ENCODE results near the gene CDK6. TPM values are rescaled to one million over a fixed set of nuclear protein-coding genes. Genes with fewer than 3 reads are reported as not detected.

CDK6 gene
- total RNA-seq, 2 donors from 2014 or later: 91.6 to 153 TPM

- Mint-ChIP-seq H3K36me3 (peaks cover 20 to 56% of the 10 kb centered on the region in 2 donors), H3K9me3 (peaks cover 0 to 12% of the 10 kb centered on the region in 2 donors), H3K27ac (peak overlapping the region in 1 of 2 donors; percentile 12)
- ATAC-seq (no peak), DNase-seq (ENCODE audit: low spot score in 2 of 2) (no peak)
Observed at GRCh38 chr7:92817398-92817797, 19.0 kb downstream of the CDK6 start.

GRCh38 chr7:92815412-92815811 lies 21.0 kb downstream of the CDK6 start:
- Mint-ChIP-seq H3K36me3 (peaks cover 25 to 70% of the 10 kb centered on the region in 2 donors), H3K9me3 (peaks cover 0 to 12% of the 10 kb centered on the region in 2 donors), H3K27ac (peak overlapping the region; percentile 31 to 73)
- ATAC-seq: no peak
- DNase-seq (ENCODE audit: low spot score in 2 of 2): no peak

DNA sequence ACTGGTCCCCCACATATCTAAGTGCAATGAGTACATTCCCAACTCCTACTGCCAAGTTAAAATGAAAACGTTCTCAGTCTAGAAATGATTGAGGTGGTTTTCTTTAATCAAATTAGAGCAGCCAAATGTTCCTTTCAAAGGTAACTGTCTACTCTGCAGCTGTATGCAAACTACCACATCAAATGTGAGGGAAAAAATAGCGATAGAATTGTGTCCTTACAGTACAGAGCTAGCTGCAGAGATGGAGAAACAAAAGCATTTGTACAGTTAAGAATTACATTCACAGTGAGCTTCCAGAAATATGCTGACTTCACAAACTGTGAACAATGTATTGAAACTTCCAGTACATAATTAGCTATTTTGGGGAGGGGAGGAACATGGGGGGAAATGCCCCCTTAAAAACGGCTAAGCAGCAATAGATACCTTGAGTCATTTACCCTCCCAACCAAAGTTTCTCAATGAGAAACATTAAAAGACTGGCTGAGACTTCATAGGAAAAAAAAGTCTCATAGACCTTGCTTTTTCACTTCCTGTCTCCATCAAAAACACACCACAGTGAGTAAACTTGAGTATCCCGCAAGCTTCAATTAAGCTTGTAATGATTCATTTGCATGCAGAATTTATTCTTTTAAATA lies 22.9 kb downstream of the CDK6 start:
- peaks cover 12 to 59% of the 10 kb centered on the region in 2 donors for H3K36me3 Mint-ChIP-seq
- DNase-seq (ENCODE audit: low spot score in 2 of 2) (no peak), ATAC-seq (peak; percentile 78 to 83)
- peak overlapping the region; percentile 92 to 93 for H3K27ac Mint-ChIP-seq
- peaks cover 0 to 7% of the 10 kb centered on the region in 2 donors for H3K9me3 Mint-ChIP-seq

DNA sequence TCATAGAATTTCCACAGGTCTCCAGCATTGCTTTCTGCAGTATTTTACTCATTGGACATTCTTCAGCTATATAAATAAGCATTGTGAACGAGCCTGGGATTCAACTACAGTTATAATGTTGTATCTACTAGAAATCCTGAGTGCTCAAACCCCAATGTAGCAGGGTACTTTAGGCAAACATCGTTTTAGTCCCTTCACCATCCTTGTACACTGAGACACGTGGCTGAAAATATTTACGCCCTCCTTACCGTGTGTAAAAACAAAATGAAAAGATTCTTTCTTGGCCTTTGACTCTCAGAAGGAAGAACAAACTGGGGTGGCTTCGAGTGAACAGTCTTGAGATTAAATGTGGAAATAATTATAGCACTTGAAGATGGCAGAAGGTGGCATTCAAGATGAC lies 25.2 kb downstream of the CDK6 start:
- Mint-ChIP-seq H3K9me3 (peaks cover 0 to 7% of the 10 kb centered on the region in 2 donors), H3K36me3 (peaks cover 12 to 58% of the 10 kb centered on the region in 2 donors), H3K27ac (peak overlapping the region in 1 of 2 donors; percentile 23)
- DNase-seq (ENCODE audit: low spot score in 2 of 2) (no peak), ATAC-seq (no peak)

DNA sequence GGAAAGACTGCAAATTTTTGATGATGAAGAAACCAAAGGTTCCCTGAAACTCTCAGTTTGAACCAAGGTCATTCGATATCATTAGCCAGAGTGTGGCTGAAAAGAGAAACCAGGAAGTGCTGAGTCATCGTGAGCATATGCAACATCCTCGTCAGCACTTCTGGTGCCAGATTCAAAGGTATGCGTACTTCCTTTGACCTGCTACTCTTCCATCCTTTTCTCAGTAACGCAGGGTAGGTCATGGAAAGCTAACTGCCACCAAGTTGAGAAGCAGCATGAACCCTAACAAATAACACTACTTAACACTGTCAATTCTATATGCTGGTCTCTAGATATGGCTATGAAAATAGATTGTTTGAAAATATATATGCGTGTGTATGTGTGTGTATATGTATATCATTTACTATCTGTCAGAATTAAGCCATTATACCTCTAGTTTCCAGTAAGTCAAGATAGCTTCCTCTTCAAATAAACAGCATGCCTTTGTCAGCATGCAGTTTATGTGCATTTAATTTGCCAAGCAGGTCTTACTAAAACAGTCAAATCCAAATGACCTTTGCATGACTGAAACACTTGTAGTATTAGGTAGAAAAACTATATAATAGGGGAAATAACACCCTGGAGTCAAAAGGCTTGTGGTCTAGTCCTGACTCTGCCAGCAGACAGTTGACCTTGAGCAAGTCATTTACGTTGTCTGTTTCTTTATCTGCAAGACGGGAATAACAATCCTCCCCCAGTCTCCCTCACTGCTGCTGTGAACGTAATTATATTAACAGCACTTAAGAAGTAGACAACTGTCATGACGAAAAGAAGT lies 26.4 kb downstream of the CDK6 start:
- ATAC-seq (peak; percentile 43 to 51), DNase-seq (ENCODE audit: low spot score in 2 of 2) (peak in 1 of 2 donors; percentile 51)
- peak overlapping the region; percentile 91 to 96 for H3K27ac Mint-ChIP-seq
- H3K36me3 Mint-ChIP-seq: peaks cover 5 to 57% of the 10 kb centered on the region in 2 donors
- H3K9me3 Mint-ChIP-seq: no peaks in the 10 kb centered on the region

- Mint-ChIP-seq H3K27ac (peak overlapping the region; percentile 91 to 96), H3K36me3 (peaks cover 5 to 62% of the 10 kb centered on the region in 2 donors), H3K9me3 (no peaks in the 10 kb centered on the region)
- DNase-seq (ENCODE audit: low spot score in 2 of 2): no peak
- no peak for ATAC-seq
Observed at GRCh38 chr7:92809397-92809759, 27.0 kb downstream of the CDK6 start.

GRCh38 chr7:92808635-92809034 lies 27.7 kb downstream of the CDK6 start:
- DNase-seq (ENCODE audit: low spot score in 2 of 2): no peak
- ATAC-seq: no peak
- no peaks in the 10 kb centered on the region for H3K9me3 Mint-ChIP-seq
- peaks cover 5 to 69% of the 10 kb centered on the region in 2 donors for H3K36me3 Mint-ChIP-seq
- no peak overlapping the region for H3K27ac Mint-ChIP-seq

GRCh38 chr7:92808006-92808405 lies 28.4 kb downstream of the CDK6 start:
- Mint-ChIP-seq H3K27ac (no peak overlapping the region), H3K36me3 (peaks cover 9 to 75% of the 10 kb centered on the region in 2 donors), H3K9me3 (peaks cover 0 to 4% of the 10 kb centered on the region in 2 donors)
- ATAC-seq (peak; percentile 15 to 43), DNase-seq (ENCODE audit: low spot score in 2 of 2) (no peak)

DNA sequence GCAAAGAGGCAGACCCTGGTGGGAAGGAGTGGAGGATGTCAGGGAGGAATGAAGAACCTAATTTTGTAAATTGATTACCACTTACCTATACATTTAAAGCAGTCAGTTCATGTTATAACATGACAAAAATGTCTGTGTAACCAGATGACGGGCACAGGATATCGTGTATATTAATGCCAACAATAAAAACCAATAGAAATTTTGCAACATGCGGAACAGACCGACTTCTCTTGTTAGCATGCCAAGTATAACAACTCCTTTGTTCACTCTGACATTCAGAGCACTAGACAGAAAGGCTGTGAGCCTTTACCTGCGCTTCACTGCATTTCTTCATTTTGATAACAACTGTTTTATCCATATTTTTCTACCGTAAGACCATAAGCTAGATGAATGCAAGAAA lies 29.9 kb downstream of the CDK6 start:
- Mint-ChIP-seq H3K27ac (no peak overlapping the region), H3K36me3 (peaks cover 8 to 83% of the 10 kb centered on the region in 2 donors), H3K9me3 (peaks cover 0 to 4% of the 10 kb centered on the region in 2 donors)
- DNase-seq (ENCODE audit: low spot score in 2 of 2) (no peak), ATAC-seq (no peak)

DNA sequence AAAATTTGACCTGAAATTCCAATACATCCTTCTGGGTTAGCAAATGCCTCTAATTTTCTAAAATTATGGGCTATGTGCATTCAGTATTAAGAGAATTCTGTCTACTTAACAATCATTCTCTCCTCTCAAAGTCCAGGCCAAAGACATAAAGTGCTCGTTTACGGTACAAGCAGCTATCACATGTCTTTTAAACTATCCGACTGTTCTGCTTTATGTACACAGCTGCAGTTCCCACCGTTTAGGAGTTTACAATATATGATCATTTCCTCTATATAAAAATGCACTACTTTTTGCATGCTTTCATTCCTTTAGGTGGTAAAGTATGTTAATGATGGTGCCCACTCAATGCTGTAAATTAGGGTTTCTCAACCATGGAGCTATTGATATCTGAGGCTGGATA lies 34.0 kb downstream of the CDK6 start:
- DNase-seq (ENCODE audit: low spot score in 2 of 2) (no peak), ATAC-seq (no peak)
- Mint-ChIP-seq H3K27ac (no peak overlapping the region), H3K36me3 (peaks cover 4 to 58% of the 10 kb centered on the region in 2 donors), H3K9me3 (peaks cover 0 to 4% of the 10 kb centered on the region in 2 donors)

- Mint-ChIP-seq H3K27ac (no peak overlapping the region), H3K36me3 (peaks cover 4 to 34% of the 10 kb centered on the region in 2 donors), H3K9me3 (peaks cover 0 to 4% of the 10 kb centered on the region in 2 donors)
- DNase-seq (ENCODE audit: low spot score in 2 of 2): no peak
- ATAC-seq: no peak
Observed at GRCh38 chr7:92799446-92800211, 36.7 kb downstream of the CDK6 start.

- Mint-ChIP-seq H3K27ac (no peak overlapping the region), H3K36me3 (peaks cover 4 to 35% of the 10 kb centered on the region in 2 donors), H3K9me3 (peaks cover 0 to 4% of the 10 kb centered on the region in 2 donors)
- ATAC-seq (no peak), DNase-seq (ENCODE audit: low spot score in 2 of 2) (no peak)
Observed at GRCh38 chr7:92798517-92799249, 37.7 kb downstream of the CDK6 start.

DNA sequence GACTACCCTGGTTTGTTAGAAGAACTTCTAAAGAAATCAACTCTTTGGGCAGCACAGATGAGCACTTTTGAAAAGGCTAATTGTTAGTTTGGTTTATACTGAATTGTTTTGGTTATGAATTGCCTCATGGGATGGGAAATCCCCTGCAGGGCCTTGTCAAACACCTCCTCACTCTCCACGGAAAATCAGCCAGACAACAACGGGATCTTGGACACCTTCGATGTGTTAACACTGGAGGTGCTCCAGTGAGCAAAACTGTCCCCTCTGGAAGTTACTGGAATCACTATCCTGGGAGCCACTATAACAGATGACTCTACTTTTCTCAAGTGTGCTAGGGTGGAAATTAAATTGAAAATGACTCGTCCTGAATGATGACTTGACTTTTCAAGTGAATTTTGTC lies 38.7 kb downstream of the CDK6 start:
- Mint-ChIP-seq H3K27ac (no peak overlapping the region), H3K9me3 (peaks cover 0 to 2% of the 10 kb centered on the region in 2 donors), H3K36me3 (peaks cover 4 to 35% of the 10 kb centered on the region in 2 donors)
- ATAC-seq: peak; percentile 75 to 85
- peak in 1 of 2 donors; percentile 34 for DNase-seq (ENCODE audit: low spot score in 2 of 2)

- Mint-ChIP-seq H3K27ac (no peak overlapping the region), H3K36me3 (peaks cover 8 to 35% of the 10 kb centered on the region in 2 donors), H3K9me3 (peaks cover 0 to 6% of the 10 kb centered on the region in 2 donors)
- ATAC-seq (no peak), DNase-seq (ENCODE audit: low spot score in 2 of 2) (no peak)
Observed at GRCh38 chr7:92797284-92797683, 39.1 kb downstream of the CDK6 start.

DNA sequence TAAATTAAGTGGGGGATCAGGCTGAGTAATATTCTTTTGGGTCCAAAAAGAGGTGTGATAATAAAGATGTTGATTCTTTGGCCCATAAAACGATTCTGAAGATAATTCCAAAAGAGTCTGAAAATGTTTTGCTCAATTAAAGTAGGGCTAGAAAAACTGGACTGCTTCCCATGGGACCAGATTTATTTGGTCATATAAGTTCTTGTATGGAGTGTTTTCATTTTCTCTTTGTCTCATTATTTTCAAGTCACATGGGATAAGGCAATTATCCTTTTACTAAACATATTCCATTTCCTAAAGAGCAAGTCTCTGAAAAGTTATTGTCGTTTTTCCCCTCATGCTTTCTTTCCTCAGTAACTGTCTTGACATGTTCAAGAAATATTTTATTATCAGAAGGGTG lies 41.5 kb downstream of the CDK6 start:
- peaks cover 15 to 47% of the 10 kb centered on the region in 2 donors for H3K36me3 Mint-ChIP-seq
- no peak for ATAC-seq
- H3K27ac Mint-ChIP-seq: no peak overlapping the region
- peaks cover 0 to 22% of the 10 kb centered on the region in 2 donors for H3K9me3 Mint-ChIP-seq
- no peak for DNase-seq (ENCODE audit: low spot score in 2 of 2)

- ATAC-seq (no peak), DNase-seq (ENCODE audit: low spot score in 2 of 2) (no peak)
- H3K36me3 Mint-ChIP-seq: peaks cover 16 to 52% of the 10 kb centered on the region in 2 donors
- H3K9me3 Mint-ChIP-seq: peaks cover 0 to 24% of the 10 kb centered on the region in 2 donors
- no peak overlapping the region for H3K27ac Mint-ChIP-seq
Observed at GRCh38 chr7:92794391-92794790, 42.0 kb downstream of the CDK6 start.
